Loucy (cell line): ENCODE results near the gene TRAPPC12.
"Not testable (repeated sequence)": the region's sequence is repeated elsewhere in the genome, so short reads cannot be mapped to it uniquely, and the experiment has no call there.

Source experiments
- CTCF ChIP-seq: fragments of 200-600 bp; sonication (generic); conservative IDR thresholded peaks from 2 replicates; pipeline ENCODE4 v1.5.1; 2014; ENCODE audit warnings: mild to moderate bottlenecking, antibody characterized with exemption, low read length
- EZH2phosphoT487 ChIP-seq: fragments of 200-600 bp; IDR thresholded peaks from 2 replicates; pipeline ENCODE4 v1.6.1; 2018; ENCODE audit warnings: antibody characterized with exemption, mild to moderate bottlenecking, moderate library complexity, borderline replicate concordance

- TF ChIP-seq CTCF, EZH2phosphoT487: not testable (repeated sequence)
Measured at GRCh38 chr2:3492475-3492787, 112.9 kb downstream of the TRAPPC12 start.
